HepG2 (cell line): ENCODE results near the gene HLA-DMB.

Experiments
- KAT8 ChIP-seq: IDR thresholded peaks from 2 replicates; pipeline ENCODE4 v1.6.1; 2016; ENCODE audit warnings: missing genetic modification reagents, missing compliant biosample characterization
- RAD21 ChIP-seq: fragments of 450-650 bp; formaldehyde crosslinking; IDR thresholded peaks from 2 replicates; pipeline ENCODE4 v1.5.0; 2020; ENCODE audit warnings: mild to moderate bottlenecking
- TBP ChIP-seq: sonication (generic); formaldehyde crosslinking; IDR thresholded peaks from 2 replicates; pipeline ENCODE4 v1.5.0; 2020; ENCODE audit warnings: missing genetic modification reagents
- TCF7 ChIP-seq: sonication (generic); IDR thresholded peaks from 2 replicates; pipeline ENCODE4 v1.6.1; 2016; ENCODE audit warnings: antibody characterized with exemption, low read depth
- TP53 ChIP-seq: sonication (generic); formaldehyde crosslinking; conservative IDR thresholded peaks from 2 replicates; pipeline ENCODE4 v1.4.0; 2020; ENCODE audit warnings: missing genetic modification reagents
- ZBTB34 ChIP-seq: sonication (generic); formaldehyde crosslinking; IDR thresholded peaks from 2 replicates; pipeline ENCODE4 v1.8.0; 2022; ENCODE audit warnings: mild to moderate bottlenecking, missing genetic modification reagents
- ZBTB37 ChIP-seq: sonication (generic); formaldehyde crosslinking; IDR thresholded peaks from 2 replicates; pipeline ENCODE4 v1.4.0; 2020; ENCODE audit warnings: mild to moderate bottlenecking, missing genetic modification reagents
- ZNF253 ChIP-seq: sonication (generic); formaldehyde crosslinking; IDR thresholded peaks from 2 replicates; pipeline ENCODE4 v1.8.0; 2022; ENCODE audit warnings: mild to moderate bottlenecking, missing genetic modification reagents, borderline replicate concordance
- TF ChIP-seq, protein P1 (sequence below): sonication (generic); formaldehyde crosslinking; IDR thresholded peaks from 2 replicates; pipeline ENCODE4 v1.5.0; 2020; ENCODE audit warnings: mild to moderate bottlenecking, missing genetic modification reagents, moderate library complexity

DNA sequence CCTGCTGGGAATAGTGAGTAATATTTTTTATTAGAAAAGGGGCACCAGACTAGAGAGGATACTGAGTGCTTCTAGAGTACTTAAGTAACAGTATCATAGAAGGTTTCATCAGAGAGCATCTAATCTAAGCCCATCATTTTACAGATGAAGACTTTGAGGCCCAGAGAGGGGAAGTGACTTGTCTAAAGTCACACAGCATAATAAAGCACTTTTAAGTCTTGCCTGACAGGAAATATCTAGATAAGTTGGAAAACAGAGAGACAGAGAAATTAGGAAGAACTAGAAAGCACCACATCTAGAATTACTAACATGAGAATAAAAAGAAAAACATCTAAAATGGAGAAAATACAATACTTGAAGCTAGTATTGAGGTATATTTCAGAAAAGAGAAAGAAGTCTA is 6.1 kb upstream of the HLA-DMB start:
- TF ChIP-seq ZBTB37 (no peak), KAT8 (CRISPR knock-in tag) (no peak), ZNF253 (CRISPR knock-in tag) (no peak), TP53 (CRISPR knock-in tag) (no peak), ZBTB34 (CRISPR knock-in tag) (no peak), TBP (CRISPR knock-in tag) (no peak), TCF7 (no peak), RAD21 (CRISPR knock-in tag) (no peak)
- TF ChIP-seq, protein P1, sequence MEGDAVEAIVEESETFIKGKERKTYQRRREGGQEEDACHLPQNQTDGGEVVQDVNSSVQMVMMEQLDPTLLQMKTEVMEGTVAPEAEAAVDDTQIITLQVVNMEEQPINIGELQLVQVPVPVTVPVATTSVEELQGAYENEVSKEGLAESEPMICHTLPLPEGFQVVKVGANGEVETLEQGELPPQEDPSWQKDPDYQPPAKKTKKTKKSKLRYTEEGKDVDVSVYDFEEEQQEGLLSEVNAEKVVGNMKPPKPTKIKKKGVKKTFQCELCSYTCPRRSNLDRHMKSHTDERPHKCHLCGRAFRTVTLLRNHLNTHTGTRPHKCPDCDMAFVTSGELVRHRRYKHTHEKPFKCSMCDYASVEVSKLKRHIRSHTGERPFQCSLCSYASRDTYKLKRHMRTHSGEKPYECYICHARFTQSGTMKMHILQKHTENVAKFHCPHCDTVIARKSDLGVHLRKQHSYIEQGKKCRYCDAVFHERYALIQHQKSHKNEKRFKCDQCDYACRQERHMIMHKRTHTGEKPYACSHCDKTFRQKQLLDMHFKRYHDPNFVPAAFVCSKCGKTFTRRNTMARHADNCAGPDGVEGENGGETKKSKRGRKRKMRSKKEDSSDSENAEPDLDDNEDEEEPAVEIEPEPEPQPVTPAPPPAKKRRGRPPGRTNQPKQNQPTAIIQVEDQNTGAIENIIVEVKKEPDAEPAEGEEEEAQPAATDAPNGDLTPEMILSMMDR = no peak
